Measurements from ENCODE around the gene FNDC3B.

Gene FNDC3B

GRCh38 chr3:172257648-172258400 is 218.4 kb downstream of the FNDC3B start:
- no peak for DNase-seq (ENCODE audit: low read depth in 2 of 2, low spot score in 1 of 2)

DNA sequence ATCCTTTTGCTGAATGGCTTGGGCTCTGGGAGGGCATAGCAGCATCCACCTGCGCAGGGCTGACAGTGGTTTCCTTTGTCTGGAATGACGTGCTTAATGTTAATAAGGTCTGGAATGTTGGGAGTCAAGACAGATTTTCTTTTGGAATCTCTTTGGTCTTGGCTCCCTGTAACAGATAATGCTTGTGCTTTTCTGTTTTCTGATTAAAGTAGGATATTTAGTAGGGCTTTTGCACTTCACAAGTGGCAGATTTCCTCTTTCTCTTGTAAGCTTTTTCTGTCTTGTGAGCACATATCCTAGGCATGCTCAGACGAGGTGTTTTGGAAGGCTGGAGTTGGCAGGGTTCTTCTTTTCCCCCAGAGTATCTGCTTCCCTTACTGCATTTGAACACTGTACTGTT is 219.2 kb downstream of the FNDC3B start:
- no peak for DNase-seq (ENCODE audit: low read depth in 2 of 2, low spot score in 1 of 2)

DNA sequence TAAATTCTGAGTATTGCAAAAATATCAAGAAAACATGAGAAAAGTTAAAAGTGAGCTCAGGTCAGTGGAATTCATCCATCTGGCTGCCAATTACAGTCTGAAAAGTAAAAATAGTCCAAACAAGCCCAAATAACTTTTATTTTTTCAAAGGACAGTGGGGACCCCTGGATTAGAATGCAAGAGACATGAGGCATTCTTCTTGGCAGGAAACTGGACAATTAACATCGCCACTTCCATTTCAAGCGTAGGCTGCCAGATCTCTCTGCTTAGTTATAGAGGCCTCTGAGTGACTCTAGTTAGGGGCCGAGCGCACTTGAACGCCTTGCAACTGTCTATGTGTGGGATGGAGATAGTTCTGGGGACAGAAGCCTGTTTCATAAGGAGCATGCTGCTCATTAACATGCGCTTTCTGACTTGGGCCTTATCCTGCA is 219.7 kb downstream of the FNDC3B start:
- DNase-seq (ENCODE audit: low read depth in 2 of 2, low spot score in 1 of 2) = no peak

DNA sequence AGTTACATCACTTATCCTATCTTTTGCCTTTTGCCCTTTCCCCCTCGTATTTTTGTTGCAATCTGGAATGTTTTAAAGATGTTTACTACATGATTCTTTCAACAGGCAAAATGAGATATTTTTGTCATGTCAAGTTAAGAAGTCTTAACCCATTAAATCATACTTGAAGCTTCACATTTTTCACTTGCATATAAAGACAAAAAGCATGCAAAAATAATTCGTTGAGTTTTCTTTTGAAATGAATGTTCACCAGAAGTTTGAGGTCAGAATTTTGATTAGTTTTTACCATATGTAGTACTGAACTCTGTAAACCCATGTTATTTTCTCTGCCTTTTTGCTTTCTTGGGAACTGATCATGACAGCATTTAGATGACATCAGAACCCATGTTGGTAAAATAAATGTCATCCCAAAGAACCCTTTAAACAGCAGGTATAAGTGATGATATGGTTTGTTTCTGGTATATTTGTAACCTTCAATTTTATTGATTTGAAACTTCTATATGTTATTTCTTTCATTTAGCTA is 220.4 kb downstream of the FNDC3B start:
- DNase-seq (ENCODE audit: low read depth in 2 of 2, low spot score in 1 of 2) = no peak

DNA sequence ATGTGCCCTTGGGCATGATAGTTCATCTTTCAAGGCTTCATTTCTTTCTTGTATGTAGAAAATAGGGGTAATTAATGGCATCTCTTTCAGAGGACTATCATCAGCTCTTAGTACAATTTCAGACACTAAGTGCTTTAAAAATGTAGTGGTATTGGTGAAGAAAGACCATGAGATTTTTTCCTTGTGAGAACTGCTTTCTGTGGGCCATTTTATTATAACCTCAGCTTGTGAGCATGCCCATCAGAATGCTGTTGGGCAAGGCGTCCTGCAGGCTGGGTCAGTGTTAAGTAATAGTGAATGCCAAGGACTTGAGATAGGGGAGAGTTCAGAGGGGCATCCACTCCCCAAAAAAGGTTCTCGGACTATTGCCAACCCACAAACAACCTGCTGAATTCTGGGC is 221.0 kb downstream of the FNDC3B start:
- DNase-seq (ENCODE audit: low read depth in 2 of 2, low spot score in 1 of 2) = no peak

DNA sequence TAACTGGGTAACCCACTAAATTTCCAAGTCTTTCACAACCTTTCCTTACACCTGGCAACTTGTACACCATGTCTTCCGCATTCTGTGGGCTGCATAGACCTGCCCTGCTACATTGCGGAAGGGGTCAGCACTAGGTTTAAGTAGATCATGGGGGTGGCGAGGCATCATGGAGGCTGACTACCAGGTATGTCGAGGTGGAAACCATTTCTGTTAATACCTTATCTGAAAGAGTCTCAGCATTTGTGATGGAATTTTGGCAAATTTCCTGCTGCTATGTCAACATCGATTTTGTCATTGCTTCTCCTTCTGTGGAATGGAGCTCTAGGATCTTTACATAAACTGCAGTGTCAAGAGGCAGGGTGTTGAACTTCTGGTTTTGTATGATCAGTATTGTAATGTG is 221.7 kb downstream of the FNDC3B start:
- DNase-seq (ENCODE audit: low read depth in 2 of 2, low spot score in 1 of 2) = no peak

DNA sequence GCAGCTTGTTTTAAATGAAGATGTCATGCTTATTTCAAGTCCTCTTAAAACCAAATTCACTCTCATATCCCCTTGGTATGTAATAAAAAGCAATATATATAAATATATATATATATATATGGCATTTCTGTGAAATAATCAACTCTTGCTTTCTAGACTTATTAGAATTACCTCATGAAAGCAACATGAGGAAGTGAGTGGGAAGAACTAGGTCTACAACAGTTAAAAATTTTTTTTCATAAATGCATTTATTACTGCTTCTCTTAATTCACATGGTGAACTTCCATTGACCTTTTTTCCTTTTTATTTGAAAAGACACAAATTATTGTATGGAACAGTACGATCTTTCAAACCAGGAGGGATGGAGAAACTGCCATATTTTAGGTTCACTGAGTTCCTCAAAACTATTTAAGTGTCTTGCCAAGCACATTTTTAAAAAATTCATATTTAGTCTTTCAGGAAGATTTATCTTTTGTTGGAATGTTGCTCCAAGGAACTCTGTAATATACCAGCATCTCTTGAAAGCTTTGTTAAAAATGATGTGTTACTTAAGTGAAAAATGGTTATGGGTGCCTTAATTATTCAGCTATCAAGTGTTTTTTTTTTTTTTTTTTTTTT is 223.7 kb downstream of the FNDC3B start:
- DNase-seq (ENCODE audit: low read depth in 2 of 2, low spot score in 1 of 2) = no peak

DNA sequence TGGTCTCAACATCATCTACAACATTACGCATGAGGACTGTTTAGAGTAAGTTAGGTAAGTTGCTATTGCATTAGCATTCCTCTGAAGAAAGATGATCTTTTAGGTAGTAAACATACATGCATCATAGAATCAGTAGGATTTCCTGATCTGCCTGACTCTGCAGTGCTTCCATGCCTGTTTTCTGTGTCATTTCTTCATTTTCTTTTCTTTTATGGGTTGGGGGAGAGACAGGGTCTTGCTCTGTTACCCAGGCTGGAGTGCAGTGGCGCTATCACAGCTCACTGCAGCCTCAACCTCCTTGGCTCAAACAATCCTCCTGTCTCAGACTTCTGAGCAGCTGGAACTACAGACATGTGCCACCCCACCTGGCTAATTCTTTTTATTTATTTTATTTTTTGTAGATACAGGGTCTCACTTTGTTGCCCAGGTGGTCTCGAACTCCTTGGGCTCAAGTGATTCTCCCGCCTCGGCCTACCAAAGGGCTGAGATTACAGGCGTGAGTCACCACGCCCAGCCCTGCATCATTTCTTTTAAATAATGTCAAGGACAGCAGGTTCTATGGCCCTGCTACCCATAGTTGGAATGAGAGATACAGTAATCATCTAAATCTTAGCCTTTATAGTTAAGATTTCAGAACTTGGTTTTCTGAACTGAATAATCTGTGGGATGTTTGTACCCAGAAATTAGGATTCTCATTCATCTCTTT is 224.6 kb downstream of the FNDC3B start:
- no peak for DNase-seq (ENCODE audit: low read depth in 2 of 2, low spot score in 1 of 2)

- DNase-seq (ENCODE audit: low read depth in 2 of 2, low spot score in 1 of 2) = no peak
Observed at GRCh38 chr3:172266103-172266502, 226.7 kb downstream of the FNDC3B start.

GRCh38 chr3:172268425-172268824 is 229.0 kb downstream of the FNDC3B start:
- no peak for DNase-seq (ENCODE audit: low read depth in 2 of 2, low spot score in 1 of 2)

- DNase-seq (ENCODE audit: low read depth in 2 of 2, low spot score in 1 of 2) = no peak
Observed at GRCh38 chr3:172268868-172269267, 229.5 kb downstream of the FNDC3B start.

DNA sequence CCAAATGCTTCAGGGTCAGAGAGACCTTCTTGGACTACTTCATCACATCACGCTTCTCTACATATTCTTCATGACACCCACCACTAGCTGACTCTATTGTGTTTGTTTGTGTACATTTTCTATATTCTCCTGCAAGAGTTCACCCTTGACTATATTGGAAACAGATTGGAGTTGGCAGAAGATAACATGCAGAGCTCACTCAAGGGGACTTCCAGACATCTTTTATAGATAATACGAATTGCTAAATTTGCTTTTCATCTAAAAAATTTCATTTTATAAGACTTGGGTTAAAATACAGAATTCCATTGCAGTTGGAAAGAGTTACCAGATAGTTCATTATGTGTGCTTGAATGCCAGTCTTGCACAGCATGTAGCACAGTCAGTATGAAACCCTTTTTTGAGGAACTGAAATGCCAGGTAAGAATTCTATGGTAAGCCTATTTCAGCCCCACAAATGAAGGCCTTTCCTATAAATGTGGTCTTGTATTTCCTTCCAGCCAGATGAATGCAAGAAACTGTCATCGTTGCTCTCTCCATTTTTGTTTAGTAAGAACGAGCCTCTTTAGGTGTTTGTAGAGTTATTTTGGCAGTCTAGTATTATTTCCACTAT is 231.3 kb downstream of the FNDC3B start:
- no peak for DNase-seq (ENCODE audit: low read depth in 2 of 2, low spot score in 1 of 2)

- no peak for DNase-seq (ENCODE audit: low read depth in 2 of 2, low spot score in 1 of 2)
Observed at GRCh38 chr3:172271386-172271976, 232.1 kb downstream of the FNDC3B start.

DNA sequence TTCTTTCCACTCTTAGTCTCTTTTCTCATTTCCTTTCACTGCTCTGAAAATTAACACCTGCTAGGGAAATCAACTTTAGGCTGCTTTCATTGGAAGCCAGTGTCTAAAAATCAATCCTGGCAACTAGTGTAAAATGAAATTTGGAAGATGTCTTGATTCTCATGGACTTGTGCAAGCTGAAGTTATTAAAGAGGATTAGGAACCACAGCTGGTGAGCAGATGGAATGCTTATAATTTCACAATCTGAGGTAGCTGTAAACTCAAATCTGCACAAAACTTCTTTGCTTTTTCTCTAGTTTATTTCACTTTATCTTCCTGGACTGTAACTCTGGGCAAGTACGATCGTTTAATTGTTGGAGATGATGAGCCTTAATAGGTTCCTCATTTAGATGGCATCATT is 233.3 kb downstream of the FNDC3B start:
- no peak for DNase-seq (ENCODE audit: low read depth in 2 of 2, low spot score in 1 of 2)

DNA sequence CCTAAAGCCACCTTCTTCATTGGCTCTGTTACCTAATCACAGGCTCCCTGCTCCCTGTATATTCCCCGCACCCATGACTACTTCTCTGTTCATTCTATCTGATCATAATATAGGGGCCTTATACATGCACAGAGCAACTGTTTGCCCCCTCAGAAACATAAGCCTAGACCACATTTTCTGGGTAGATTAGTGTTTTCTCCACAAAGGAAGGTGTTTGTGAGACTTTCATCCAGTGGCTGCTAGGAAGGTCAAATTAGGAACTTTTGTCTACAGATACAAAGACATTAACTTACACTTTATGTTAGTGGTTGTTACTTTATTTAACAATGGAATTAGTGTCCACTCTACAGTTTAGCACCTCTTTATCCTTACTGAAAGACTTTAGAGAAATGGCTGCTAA is 234.0 kb downstream of the FNDC3B start:
- no peak for DNase-seq (ENCODE audit: low read depth in 2 of 2, low spot score in 1 of 2)

GRCh38 chr3:172274906-172275305 is 235.5 kb downstream of the FNDC3B start:
- no peak for DNase-seq (ENCODE audit: low read depth in 2 of 2, low spot score in 1 of 2)

GRCh38 chr3:172275586-172275985 is 236.2 kb downstream of the FNDC3B start:
- no peak for DNase-seq (ENCODE audit: low read depth in 2 of 2, low spot score in 1 of 2)

- DNase-seq (ENCODE audit: low read depth in 2 of 2, low spot score in 1 of 2) = no peak
Observed at GRCh38 chr3:172276103-172276502, 236.7 kb downstream of the FNDC3B start.

DNA sequence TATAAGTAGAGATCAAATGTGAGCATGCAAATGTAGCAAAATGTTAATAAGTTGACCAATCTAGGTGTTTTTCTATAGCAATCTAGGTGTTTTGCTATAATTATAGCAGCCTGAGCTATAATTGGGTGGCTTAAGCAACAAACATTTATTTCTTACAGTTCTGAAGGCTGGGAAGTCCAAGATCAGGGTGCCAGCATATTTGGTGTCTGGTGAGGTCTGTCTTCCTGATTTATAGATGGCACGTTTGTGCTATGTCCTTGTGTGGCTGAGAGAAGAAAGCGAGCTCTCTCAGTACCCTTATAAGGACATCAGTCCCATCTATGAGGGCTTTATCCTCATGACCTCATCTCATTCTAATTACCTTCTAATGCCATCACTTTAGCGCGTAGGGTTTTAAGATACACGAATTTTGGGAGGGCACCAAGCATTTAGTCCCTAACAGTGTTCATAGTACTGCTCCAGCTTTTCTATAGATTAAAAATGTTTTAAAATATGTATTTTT is 237.8 kb downstream of the FNDC3B start:
- no peak for DNase-seq (ENCODE audit: low read depth in 2 of 2, low spot score in 1 of 2)

DNA sequence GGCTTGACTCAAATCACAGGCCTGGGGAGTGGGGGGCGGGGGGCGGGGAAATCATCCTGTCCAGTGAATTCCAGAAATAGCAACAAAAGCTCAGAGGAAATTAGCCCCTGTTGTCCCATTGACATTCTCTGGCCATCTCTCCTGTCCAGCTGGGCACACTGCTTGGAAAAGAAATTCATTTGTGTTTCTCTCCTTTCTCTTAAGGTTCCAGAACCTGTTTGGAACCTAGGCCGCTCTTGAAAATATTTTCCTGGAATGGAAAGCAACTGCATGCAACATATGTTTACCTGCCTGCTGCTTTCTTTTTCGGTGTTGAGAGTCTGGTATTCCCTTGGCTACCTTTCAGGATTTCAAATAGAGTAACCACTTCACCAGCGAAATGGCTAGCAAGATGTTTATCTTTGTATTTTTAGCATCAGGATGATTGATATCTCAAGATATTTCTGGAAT is 239.8 kb downstream of the FNDC3B start:
- DNase-seq (ENCODE audit: low read depth in 2 of 2, low spot score in 1 of 2) = no peak

DNA sequence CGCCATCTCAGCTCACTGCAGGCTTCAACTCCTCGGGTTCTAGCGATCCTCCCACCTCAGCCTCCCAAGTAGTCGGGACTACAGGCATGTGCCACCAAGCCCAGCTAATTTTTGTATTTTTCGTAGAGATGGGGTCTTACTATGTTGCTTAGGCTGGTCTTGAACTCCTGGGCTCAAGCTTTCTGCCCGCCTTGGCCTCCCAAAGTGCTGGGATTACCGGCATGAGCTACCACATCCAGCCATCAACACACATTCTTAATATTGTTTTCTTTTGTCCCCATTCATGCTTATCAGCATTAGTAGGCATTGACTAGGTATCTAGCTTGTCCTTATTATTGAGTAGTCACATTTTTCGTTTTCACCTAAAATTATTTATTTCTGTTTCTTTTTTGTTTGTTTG is 240.6 kb downstream of the FNDC3B start:
- DNase-seq (ENCODE audit: low read depth in 2 of 2, low spot score in 1 of 2) = no peak

All from stimulated activated CD8-positive, alpha-beta memory T cell treated with anti-CD3 and anti-CD28 coated beads, Interleukin-4, amount 100 ng/mL, for 4 hours (primary cell).